Activated CD4-positive, alpha-beta T cell treated with anti-CD3 and anti-CD28 coated beads, Interleukin-2, amount 50 U/mL, for 4 hours (primary cell): ENCODE measurements around the gene PSORS1C1.
A peak's percentile ranks its signal among the peaks of the same experiment; 100 is the strongest.
"Not testable (repeated sequence)": the region's sequence is repeated elsewhere in the genome, so short reads cannot be mapped to it uniquely, and the experiment has no call there.

Source experiments
- DNase-seq, 2 experiments: peaks; one replicate each; pipeline ENCODE4 v3.0.0-alpha.2; 2020

Gene PSORS1C1, protein sequence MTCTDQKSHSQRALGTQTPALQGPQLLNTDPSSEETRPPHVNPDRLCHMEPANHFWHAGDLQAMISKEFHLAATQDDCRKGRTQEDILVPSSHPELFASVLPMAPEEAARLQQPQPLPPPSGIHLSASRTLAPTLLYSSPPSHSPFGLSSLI

GRCh38 chr6:31114541-31114878 is at the start of gene PSORS1C1:
TSS of gene PSORS1C1 (plus strand) at chr6:31114800. CDS start at chr6:31129633, 14,833 bp downstream.
- DNase-seq, result no peak

- DNase-seq, result no peak
Observed at GRCh38 chr6:31065556-31065955, 49.0 kb upstream of the PSORS1C1 start.

GRCh38 chr6:31067028-31067427 is 47.6 kb upstream of the PSORS1C1 start:
- not testable (repeated sequence) for DNase-seq

GRCh38 chr6:31067891-31068668 is 46.5 kb upstream of the PSORS1C1 start:
- not testable (repeated sequence) for DNase-seq

DNA sequence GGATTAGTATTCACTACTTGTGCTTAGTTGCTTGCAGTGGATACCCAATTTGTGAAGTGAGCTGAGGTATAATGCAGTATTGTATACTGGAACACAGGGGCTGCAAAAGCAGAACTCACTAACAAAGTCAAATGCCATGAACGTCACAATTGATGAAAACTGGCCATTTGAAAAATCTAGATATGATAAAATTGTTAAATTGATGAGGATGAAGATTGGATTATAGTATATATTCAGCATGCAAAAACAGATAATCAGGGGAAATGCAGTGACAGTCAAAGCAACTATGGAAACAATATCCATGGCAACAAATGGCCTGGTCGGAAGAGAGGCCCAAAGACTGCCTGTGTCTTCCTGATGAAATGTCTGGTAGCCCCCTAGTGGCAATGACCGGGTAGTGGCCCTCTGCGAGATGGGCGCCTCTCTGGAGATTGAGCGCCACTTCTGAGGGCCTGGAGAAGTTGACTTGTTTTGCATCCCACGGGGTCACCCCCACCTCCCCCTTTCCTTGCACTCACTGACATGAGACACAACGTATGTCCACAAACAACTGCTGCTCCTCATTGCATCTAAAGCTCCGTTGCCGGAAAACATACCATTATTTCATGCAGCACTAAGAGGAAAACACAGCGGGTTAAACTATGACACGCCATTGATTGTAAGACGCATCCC is 45.8 kb upstream of the PSORS1C1 start:
- peak; percentile 68 to 69 for DNase-seq

- DNase-seq, result no peak
Observed at GRCh38 chr6:31070711-31071197, 43.8 kb upstream of the PSORS1C1 start.

DNA sequence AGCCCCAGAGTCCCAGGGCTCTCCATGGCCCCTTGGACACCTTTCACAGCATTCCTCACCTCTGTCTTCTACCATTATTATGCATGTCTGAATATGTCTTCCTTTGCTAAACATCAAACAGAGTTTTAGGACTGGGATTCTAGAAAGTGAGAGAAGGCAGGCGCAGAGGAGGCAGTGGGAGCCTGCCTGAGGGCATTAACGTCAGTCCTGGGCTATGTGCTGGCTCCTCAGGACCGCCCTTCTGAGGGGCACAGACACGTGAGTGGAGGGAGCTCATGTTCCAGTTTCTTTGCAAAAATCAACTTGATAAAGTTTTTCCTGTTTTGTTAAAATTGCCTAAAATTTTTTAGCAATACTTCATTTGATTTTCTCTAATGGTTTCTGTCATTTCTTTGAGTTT is 40.2 kb upstream of the PSORS1C1 start:
- no peak for DNase-seq

GRCh38 chr6:31075528-31075927 is 39.1 kb upstream of the PSORS1C1 start:
- no peak for DNase-seq

DNA sequence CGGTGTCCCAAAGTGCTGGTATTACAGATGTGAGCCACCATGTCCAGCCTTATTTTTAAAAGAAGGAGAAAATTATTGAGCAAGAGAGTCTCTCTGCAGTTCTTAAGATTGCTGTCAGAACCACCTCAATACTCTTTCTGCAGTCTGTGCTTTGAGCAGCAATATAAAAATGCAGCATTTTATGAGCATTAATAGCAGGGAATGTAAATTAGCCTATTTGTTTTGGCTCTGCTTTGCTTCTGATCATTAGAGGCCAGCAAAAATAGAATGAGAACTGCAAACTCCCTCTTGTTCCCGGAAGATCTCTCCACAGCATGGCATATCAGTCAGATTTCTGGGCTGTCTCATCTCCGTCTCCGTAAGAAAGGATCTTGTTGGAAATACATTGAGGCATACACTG is 38.0 kb upstream of the PSORS1C1 start:
- no peak for DNase-seq

DNA sequence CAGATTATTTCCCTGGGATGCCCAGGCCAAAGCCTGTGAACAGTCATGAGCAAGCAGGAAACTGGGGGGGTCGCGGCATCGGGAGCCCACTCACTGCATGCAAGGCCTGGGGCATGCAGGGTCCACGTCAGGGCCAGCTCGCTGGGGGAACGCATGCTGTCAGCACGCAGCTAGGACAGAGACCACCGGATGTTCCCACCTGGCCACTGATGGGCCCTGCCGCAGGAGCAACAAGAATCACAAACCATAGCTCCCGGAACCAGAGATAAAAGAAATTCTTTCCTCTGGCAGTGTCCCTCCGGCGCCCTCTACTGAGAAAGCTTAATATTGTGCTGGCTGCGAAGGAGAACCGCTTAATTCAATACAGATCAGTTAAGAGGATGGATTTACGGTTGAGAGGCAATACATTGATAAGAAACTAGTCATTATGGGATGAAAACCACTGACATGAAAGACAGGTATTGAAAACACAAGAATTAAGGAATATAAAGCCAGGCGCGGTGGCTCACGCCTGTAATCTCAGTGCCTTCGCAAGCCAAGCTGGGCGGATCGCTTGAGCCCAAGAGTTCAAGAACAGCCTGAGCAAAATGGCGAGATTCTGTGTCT is 34.8 kb upstream of the PSORS1C1 start:
- DNase-seq, result peak; percentile 63 to 66

DNA sequence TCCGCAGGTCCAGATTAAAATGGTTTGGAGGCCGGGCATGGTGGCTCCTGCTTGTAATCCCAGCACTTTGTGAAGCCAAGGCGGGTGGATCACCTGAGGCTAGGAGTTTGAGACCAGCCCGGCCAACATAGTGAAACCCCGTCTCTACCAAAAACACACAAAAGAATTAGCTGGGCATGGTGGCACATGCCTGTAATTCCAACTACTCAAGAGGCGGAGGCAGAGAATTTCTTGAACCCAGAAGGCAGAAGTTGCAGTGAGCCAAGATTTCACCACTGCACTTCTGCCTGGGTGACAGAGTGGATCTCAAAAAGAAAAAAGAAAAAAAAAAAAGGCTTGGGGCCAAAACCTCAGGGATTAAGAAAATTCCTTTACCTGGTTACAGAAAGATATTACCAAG is 32.7 kb upstream of the PSORS1C1 start:
- DNase-seq, result no peak

DNA sequence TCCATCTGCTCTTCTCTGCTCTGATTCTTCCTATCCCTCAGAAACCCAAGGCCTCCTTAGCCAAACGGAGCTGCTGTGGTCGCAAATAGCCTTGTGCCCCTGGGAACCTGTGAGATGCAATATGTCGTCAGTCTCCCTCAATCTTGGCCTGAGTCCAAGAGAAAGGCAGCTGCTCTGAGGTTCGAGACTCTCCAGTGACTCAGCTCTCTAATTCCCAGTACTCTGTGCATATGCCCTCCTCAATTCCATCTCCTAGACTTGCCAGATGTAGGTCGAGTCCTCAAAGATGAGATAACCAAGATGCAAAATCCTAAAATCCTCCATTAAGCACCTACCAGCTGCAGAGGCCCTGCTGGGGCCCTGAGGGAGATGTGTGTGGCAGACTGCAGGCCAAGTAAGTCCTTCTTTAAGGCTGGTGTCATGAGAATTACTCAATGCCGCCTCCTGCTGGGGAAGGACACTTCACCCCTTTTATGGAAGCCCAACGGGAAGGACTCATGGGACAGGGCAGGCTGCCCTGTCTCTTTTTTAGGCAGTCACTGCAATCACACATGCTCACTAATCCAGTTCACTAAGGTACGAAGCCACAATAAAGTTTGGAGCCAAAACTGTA is 30.8 kb upstream of the PSORS1C1 start:
- peak; percentile 16 to 24 for DNase-seq

DNA sequence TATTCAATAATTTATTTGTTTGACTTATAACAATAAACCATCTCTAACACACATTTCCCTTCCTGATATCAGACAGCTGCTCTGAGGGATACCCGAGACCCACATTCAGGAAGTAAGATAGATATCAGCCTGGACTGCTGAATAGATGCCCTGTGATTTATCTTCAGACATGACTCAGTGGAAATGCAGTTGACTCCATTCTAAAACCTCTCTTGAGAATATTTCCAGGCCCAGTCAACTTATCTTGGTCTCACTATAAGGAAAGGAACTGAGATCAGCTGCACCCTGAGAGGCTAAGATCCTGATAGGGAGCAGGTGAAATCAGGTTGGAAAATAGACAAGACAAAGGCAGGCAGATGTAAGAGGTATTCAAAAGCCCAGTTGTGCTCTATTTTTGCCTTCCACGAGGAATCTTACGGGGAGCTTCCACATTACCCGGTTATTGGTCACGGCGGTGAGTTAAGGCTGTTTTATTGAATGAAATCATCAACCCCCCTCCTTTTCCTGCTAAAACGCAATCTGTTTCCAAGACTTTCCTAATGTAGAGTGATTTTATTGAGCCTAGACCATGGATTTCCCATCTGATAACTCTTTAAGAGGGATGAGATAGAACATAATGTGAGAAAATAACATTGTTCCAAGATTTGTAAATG is 27.7 kb upstream of the PSORS1C1 start:
- DNase-seq, result no peak

GRCh38 chr6:31087494-31088089 is 27.0 kb upstream of the PSORS1C1 start:
- peak; percentile 91 to 94 for DNase-seq

DNA sequence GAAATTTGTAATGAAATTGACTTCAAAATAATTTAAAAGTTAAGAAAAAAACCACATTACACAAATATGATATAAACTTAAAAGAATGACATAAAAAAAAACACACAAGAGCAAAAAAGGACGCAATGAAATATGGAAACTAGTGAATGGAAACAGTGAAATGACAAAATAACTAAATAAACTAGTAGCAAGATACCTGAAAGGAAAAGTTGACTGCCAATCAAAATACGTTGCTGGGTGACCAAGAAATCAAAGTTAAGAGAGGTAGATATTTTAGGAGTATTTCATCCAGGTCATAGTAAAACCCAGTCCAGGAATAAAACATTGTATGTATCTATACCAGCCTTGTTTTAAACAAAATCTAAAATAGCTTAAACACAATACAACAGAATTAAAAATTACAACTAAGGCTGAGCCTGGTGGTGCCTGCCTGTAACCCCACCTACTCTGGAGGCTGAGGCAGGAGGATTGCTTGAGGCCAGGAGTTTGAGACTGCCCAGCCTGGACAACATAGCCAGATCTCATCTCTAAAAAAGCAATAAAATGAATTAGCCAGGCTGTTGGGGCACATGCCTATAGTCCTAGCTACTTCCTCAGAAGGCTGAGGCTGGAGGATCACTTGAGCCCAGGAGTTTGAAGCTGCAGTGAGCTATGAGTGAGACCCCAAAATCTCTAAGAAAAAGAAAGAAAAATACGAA is 24.2 kb upstream of the PSORS1C1 start:
- DNase-seq, result no peak

GRCh38 chr6:31090973-31091364 is 23.6 kb upstream of the PSORS1C1 start:
- DNase-seq, result no peak

GRCh38 chr6:31091680-31092079 is 22.9 kb upstream of the PSORS1C1 start:
- no peak for DNase-seq

DNA sequence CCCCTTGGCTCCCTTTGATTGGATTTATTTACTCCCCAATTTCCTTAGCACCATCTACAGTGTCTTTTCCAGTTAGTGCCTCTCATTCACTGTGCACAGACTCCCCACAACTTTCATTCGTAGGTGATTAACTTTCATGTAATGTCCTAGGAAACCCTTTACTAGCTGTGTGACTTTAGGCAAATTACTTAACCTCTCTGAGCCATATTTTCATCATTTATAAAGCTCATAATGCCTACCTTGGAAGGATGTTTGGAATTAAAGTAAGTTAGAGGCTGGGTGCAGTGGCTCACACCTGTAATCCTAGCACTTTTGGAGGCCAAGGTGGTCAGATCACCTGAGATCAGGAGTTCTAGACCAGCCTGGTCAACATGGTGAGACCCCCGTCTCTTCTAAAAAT is 22.4 kb upstream of the PSORS1C1 start:
- DNase-seq, result no peak

DNA sequence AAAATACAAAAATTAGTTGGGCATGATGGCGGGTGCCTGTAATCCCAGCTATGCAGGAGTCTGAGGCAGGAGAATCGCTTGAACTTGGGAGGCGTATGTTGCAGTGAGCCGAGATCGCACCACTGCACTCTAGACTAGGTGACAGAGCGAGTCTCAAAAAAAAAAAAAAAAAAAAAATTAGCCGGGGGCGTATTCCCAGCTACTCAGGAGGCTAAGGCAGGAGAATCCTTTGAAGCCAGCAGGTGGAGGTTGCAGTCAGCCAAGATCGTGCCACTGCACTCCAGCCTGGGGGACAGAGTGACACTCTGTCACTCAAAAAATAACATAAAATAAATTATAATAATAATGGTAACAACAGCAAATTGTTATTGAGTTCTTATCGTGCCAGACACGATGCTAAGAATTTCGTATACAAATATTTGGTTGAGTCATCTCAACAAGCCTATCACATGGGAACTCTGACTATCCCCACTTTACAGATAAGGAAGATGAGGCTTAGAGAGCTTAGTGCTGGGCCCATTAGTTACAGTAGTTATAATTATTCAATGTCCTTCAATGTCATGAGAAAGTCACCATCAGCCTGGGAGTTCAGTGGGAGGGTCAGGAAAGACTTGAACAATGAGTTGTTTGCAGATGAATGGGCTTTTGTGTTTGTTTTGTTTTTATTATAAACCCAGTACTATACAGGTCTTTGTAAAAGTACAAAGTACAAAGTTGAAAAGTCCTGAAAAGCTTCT is 21.7 kb upstream of the PSORS1C1 start:
- DNase-seq, result no peak

- DNase-seq, result peak in 1 of 2 experiments; percentile 16
Observed at GRCh38 chr6:31094389-31094881, 20.2 kb upstream of the PSORS1C1 start.

DNA sequence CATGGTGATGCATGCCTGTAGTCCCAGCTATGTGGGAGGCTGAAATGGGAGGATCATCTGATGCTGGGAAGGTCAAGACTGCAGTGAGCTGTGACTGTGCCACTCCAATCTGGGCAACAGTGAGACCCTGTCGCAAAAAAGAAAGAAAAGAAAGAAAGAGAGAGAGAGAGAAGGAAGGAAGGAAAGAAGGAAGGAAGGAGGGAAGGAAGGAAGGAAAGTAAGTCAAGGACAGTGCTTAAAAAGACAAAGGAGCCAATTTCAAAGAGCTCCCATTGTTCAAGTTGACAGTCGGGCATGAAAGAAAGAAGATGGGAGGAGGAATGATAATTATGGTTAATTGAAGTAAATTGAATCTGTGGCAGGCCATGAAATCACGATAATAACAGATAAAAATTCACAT is 18.4 kb upstream of the PSORS1C1 start:
- DNase-seq, result no peak
